WTC11 (cell line): ENCODE measurements around the gene LIMCH1. TPM values are rescaled to one million over a fixed set of nuclear protein-coding genes. Genes with fewer than 3 reads are reported as not detected.

ENCODE experiments used
- ATAC-seq: fragments of 200-7000 bp; cut with Tn5 transposase; 2 replicates; pipeline ENCODE4 v1.10.0; 2021; ENCODE audit warnings: mild to moderate bottlenecking, moderate library complexity
- CTCF ChIA-PET: fragments of 300-600 bp; sonication (Branson Sonifier 250); formaldehyde crosslinking; loops from one replicate; lab custom pipeline; 2021; ENCODE audit warnings: antibody characterized with exemption; lab: Charles Lee
- POLR2A ChIA-PET: fragments of 350-600 bp; sonication (Branson Sonifier 250); formaldehyde crosslinking; loops from one replicate; lab custom pipeline; 2021; ENCODE audit warnings: antibody characterized with exemption; lab: Charles Lee
- DNase-seq: peaks from one replicate; pipeline ENCODE4 v3.0.0; 2021; ENCODE audit warnings: low spot score
- H3K27ac Mint-ChIP-seq: 2 replicates; pipeline ENCODE4 v1.8.0; 2021; ENCODE audit warnings: mixed read lengths
- H3K27me3 Mint-ChIP-seq: 2 replicates; pipeline ENCODE4 v1.8.0; 2021; ENCODE audit warnings: low read depth, mild to moderate bottlenecking, moderate library complexity, mixed read lengths
- H3K36me3 Mint-ChIP-seq: 2 replicates; pipeline ENCODE4 v1.8.0; 2021; ENCODE audit warnings: mixed read lengths
- H3K4me1 Mint-ChIP-seq: 2 replicates; pipeline ENCODE4 v1.8.0; 2022; ENCODE audit warnings: mixed read lengths
- H3K4me3 Mint-ChIP-seq: 2 replicates; pipeline ENCODE4 v1.8.0; 2021; ENCODE audit warnings: mild to moderate bottlenecking, moderate library complexity, mixed read lengths
- H3K9me3 Mint-ChIP-seq: 2 replicates; pipeline ENCODE4 v1.8.0; 2021; ENCODE audit warnings: mixed read lengths
- CBFB ChIP-seq: sonication (generic); formaldehyde crosslinking; IDR thresholded peaks from 2 replicates; pipeline ENCODE4 v1.8.1; 2022; ENCODE audit warnings: mild to moderate bottlenecking, low read depth, missing genetic modification reagents
- CREM ChIP-seq: sonication (generic); formaldehyde crosslinking; IDR thresholded peaks from 2 replicates; pipeline ENCODE4 v1.8.1; 2022; ENCODE audit warnings: mild to moderate bottlenecking, missing genetic modification reagents, moderate library complexity
- ESRRA ChIP-seq: sonication (generic); formaldehyde crosslinking; IDR thresholded peaks from 2 replicates; pipeline ENCODE4 v1.8.1; 2022; ENCODE audit warnings: mild to moderate bottlenecking, missing genetic modification reagents, borderline replicate concordance
- GABPB1 ChIP-seq: sonication (generic); formaldehyde crosslinking; IDR thresholded peaks from 2 replicates; pipeline ENCODE4 v1.8.1; 2023; ENCODE audit warnings: mild to moderate bottlenecking, missing genetic modification reagents
- JAZF1 ChIP-seq: fragments of 250-450 bp; sonication (Bioruptor Pico); IDR thresholded peaks from 2 replicates; pipeline ENCODE4 v1.9.0; 2021; ENCODE audit warnings: moderate library complexity, mild to moderate bottlenecking, inconsistent platforms
- MXD4 ChIP-seq: fragments of 250-450 bp; sonication (Bioruptor Pico); IDR thresholded peaks from 2 replicates; pipeline ENCODE4 v1.8.0; 2021; ENCODE audit warnings: mild to moderate bottlenecking, moderate library complexity, borderline replicate concordance
- MYBL2 ChIP-seq: sonication (generic); formaldehyde crosslinking; IDR thresholded peaks from 2 replicates; pipeline ENCODE4 v1.8.1; 2023; ENCODE audit warnings: mild to moderate bottlenecking, moderate library complexity, missing genetic modification reagents
- NFE2L1 ChIP-seq: sonication (generic); formaldehyde crosslinking; IDR thresholded peaks from 2 replicates; pipeline ENCODE4 v1.8.1; 2023; ENCODE audit warnings: missing genetic modification reagents
- NR1H2 ChIP-seq: sonication (generic); formaldehyde crosslinking; IDR thresholded peaks from 2 replicates; pipeline ENCODE4 v1.9.0; 2021; ENCODE audit warnings: mild to moderate bottlenecking, moderate library complexity, missing genetic modification reagents
- NR3C1 ChIP-seq: sonication (generic); formaldehyde crosslinking; conservative IDR thresholded peaks from 2 replicates; pipeline ENCODE4 v1.8.1; 2023; ENCODE audit warnings: low read depth, mild to moderate bottlenecking, missing genetic modification reagents
- SMAD4 ChIP-seq: sonication (generic); formaldehyde crosslinking; IDR thresholded peaks from 2 replicates; pipeline ENCODE4 v1.8.0; 2022; ENCODE audit warnings: mild to moderate bottlenecking, missing genetic modification reagents
- SP1 ChIP-seq: sonication (generic); formaldehyde crosslinking; conservative IDR thresholded peaks from 2 replicates; pipeline ENCODE4 v1.8.1; 2022; ENCODE audit warnings: missing genetic modification reagents
- TCF7 ChIP-seq: sonication (generic); formaldehyde crosslinking; IDR thresholded peaks from 2 replicates; pipeline ENCODE4 v1.8.0; 2022; ENCODE audit warnings: mild to moderate bottlenecking, low read depth, missing genetic modification reagents, moderate library complexity
- TP53 ChIP-seq: sonication (generic); formaldehyde crosslinking; IDR thresholded peaks from 2 replicates; pipeline ENCODE4 v1.8.1; 2023; ENCODE audit warnings: mild to moderate bottlenecking, missing genetic modification reagents
- ZBTB21 ChIP-seq: sonication (generic); formaldehyde crosslinking; IDR thresholded peaks from 2 replicates; pipeline ENCODE4 v1.8.1; 2023; ENCODE audit warnings: mild to moderate bottlenecking, missing genetic modification reagents, borderline replicate concordance
- ZNF219 ChIP-seq: sonication (generic); formaldehyde crosslinking; IDR thresholded peaks from 2 replicates; pipeline ENCODE4 v1.8.0; 2023; ENCODE audit warnings: missing genetic modification reagents, mild to moderate bottlenecking, borderline replicate concordance
- ZNF263 ChIP-seq: sonication (generic); formaldehyde crosslinking; IDR thresholded peaks from 2 replicates; pipeline ENCODE4 v1.8.1; 2022; ENCODE audit warnings: low read depth, mild to moderate bottlenecking, moderate library complexity, missing genetic modification reagents
- ZNF317 ChIP-seq: sonication (generic); formaldehyde crosslinking; IDR thresholded peaks from 2 replicates; pipeline ENCODE4 v1.8.1; 2023; ENCODE audit warnings: low read depth, mild to moderate bottlenecking, moderate library complexity, missing genetic modification reagents, borderline replicate concordance
- total RNA-seq: library from RNA; stranded (reverse); gene quantifications from 3 replicates; pipeline ENCODE4 v1.2.3, GENCODE V29; 2021
- TF ChIP-seq, protein P1 (sequence below): fragments of 250-450 bp; sonication (Bioruptor Pico); IDR thresholded peaks from 2 replicates; pipeline ENCODE4 v2.1.2; 2022; ENCODE audit warnings: mild to moderate bottlenecking, moderate library complexity
- TF ChIP-seq, protein P2 (sequence below): fragments of 250-450 bp; sonication (Bioruptor Pico); IDR thresholded peaks from 2 replicates; pipeline ENCODE4 v1.9.0; 2021; ENCODE audit warnings: mild to moderate bottlenecking
- TF ChIP-seq, protein P3 (sequence below): sonication (generic); formaldehyde crosslinking; IDR thresholded peaks from 2 replicates; pipeline ENCODE4 v1.8.0; 2022; ENCODE audit warnings: missing genetic modification reagents
- TF ChIP-seq, protein P4 (sequence below): sonication (generic); formaldehyde crosslinking; IDR thresholded peaks from 2 replicates; pipeline ENCODE4 v1.8.1; 2023; ENCODE audit warnings: mild to moderate bottlenecking, missing genetic modification reagents, borderline replicate concordance
- TF ChIP-seq, protein P5 (sequence below): sonication (generic); formaldehyde crosslinking; IDR thresholded peaks from 2 replicates; pipeline ENCODE4 v1.8.1; 2023; ENCODE audit warnings: mild to moderate bottlenecking, missing genetic modification reagents, moderate library complexity

Gene LIMCH1
- total RNA-seq, 1 experiment from 2014 or later: 0.92 TPM

DNA sequence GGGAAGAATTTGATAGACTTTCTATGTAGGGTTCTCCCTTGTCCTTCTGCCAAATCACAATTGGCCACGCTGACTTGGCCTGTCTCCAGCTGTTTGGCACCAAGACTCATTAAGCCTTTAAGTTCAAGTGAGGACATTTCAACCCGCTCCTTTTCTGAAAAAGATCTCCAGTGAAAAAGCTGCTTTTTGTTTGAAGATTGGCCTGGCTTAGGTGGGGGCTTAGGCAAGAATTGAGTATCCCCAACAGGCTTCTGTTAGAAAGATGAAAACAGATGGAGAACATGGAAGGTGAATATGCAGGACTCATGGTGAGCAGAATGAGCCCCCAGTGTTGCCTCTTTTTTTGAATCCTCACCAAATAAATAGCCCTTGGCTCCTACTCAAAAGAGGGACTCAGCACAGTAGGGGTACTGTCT, 28.5 kb upstream of the LIMCH1 start (continued):
- TF ChIP-seq, protein P1, sequence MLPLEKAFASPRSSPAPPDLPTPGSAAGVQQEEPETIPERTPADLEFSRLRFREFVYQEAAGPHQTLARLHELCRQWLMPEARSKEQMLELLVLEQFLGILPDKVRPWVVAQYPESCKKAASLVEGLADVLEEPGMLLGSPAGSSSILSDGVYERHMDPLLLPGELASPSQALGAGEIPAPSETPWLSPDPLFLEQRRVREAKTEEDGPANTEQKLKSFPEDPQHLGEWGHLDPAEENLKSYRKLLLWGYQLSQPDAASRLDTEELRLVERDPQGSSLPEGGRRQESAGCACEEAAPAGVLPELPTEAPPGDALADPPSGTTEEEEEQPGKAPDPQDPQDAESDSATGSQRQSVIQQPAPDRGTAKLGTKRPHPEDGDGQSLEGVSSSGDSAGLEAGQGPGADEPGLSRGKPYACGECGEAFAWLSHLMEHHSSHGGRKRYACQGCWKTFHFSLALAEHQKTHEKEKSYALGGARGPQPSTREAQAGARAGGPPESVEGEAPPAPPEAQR (CRISPR knock-in tag): no peak
- TF ChIP-seq, protein P2, sequence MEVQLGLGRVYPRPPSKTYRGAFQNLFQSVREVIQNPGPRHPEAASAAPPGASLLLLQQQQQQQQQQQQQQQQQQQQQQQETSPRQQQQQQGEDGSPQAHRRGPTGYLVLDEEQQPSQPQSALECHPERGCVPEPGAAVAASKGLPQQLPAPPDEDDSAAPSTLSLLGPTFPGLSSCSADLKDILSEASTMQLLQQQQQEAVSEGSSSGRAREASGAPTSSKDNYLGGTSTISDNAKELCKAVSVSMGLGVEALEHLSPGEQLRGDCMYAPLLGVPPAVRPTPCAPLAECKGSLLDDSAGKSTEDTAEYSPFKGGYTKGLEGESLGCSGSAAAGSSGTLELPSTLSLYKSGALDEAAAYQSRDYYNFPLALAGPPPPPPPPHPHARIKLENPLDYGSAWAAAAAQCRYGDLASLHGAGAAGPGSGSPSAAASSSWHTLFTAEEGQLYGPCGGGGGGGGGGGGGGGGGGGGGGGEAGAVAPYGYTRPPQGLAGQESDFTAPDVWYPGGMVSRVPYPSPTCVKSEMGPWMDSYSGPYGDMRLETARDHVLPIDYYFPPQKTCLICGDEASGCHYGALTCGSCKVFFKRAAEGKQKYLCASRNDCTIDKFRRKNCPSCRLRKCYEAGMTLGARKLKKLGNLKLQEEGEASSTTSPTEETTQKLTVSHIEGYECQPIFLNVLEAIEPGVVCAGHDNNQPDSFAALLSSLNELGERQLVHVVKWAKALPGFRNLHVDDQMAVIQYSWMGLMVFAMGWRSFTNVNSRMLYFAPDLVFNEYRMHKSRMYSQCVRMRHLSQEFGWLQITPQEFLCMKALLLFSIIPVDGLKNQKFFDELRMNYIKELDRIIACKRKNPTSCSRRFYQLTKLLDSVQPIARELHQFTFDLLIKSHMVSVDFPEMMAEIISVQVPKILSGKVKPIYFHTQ (CRISPR knock-in tag): no peak
- no peak for TF ChIP-seq ZNF263 (CRISPR knock-in tag)

DNA sequence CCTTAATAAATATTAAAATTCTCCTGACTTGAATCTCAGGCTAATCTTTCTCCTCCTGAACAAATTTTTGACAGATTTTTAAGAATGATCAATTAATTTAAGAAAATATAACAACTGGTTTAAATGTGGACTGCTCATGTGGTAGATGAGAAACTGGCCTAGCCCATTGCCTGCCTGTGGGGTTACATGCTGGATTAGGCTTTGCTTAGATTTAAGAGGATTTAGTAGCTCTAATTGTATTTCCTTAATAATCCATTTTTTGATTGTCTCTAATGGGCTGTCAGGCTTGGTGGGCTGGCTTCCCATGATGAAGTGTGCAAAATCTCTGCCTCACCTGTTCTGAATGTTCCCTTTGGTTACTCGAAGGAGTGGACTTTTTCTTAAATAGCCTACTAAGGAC, 27.8 kb upstream of the LIMCH1 start:
- POLR2A ChIA-PET: no interaction called here
- no peaks in the 10 kb centered on the region for H3K4me1 Mint-ChIP-seq
- DNase-seq (no peak), ATAC-seq (no peak)
- no peaks in the 10 kb centered on the region; the same call in 1 of the 2 replicates for H3K27me3 Mint-ChIP-seq
- no peak overlapping the region for H3K4me3 Mint-ChIP-seq
- H3K36me3 Mint-ChIP-seq: no peaks in the 10 kb centered on the region
- H3K9me3 Mint-ChIP-seq: peaks cover 4% of the 10 kb centered on the region
- no peak for TF ChIP-seq MYBL2 (CRISPR knock-in tag)
- TF ChIP-seq ZNF317: no peak
- TF ChIP-seq, protein P3, sequence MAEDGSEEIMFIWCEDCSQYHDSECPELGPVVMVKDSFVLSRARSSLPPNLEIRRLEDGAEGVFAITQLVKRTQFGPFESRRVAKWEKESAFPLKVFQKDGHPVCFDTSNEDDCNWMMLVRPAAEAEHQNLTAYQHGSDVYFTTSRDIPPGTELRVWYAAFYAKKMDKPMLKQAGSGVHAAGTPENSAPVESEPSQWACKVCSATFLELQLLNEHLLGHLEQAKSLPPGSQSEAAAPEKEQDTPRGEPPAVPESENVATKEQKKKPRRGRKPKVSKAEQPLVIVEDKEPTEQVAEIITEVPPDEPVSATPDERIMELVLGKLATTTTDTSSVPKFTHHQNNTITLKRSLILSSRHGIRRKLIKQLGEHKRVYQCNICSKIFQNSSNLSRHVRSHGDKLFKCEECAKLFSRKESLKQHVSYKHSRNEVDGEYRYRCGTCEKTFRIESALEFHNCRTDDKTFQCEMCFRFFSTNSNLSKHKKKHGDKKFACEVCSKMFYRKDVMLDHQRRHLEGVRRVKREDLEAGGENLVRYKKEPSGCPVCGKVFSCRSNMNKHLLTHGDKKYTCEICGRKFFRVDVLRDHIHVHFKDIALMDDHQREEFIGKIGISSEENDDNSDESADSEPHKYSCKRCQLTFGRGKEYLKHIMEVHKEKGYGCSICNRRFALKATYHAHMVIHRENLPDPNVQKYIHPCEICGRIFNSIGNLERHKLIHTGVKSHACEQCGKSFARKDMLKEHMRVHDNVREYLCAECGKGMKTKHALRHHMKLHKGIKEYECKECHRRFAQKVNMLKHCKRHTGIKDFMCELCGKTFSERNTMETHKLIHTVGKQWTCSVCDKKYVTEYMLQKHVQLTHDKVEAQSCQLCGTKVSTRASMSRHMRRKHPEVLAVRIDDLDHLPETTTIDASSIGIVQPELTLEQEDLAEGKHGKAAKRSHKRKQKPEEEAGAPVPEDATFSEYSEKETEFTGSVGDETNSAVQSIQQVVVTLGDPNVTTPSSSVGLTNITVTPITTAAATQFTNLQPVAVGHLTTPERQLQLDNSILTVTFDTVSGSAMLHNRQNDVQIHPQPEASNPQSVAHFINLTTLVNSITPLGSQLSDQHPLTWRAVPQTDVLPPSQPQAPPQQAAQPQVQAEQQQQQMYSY: no peak
- TF ChIP-seq CREM (CRISPR knock-in tag): no peak
- no peak for TF ChIP-seq GABPB1 (CRISPR knock-in tag)
- TF ChIP-seq SP1: no peak
- no peak for TF ChIP-seq SMAD4
- no peak for TF ChIP-seq ZBTB21 (CRISPR knock-in tag)
- no peak overlapping the region for H3K27ac Mint-ChIP-seq
- CTCF ChIA-PET: no interaction called here

DNA sequence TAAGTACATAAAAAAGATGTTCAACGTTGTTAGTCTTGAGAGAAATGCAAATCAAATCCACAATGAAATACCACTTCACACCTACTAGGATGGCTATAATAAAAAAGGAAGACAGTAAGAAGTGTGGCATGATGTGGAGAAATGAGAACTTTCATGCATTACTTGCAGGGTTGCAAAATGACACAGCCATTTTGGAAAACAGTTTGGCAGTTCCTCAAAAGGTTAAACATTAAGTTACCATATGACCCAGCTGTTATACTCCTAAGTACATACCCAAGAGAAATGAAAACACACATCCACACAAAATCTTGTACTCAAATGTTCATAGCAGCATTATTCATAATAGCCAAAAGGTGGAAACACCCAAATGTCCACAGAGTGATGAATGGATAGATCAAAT, 25.8 kb upstream of the LIMCH1 start:
- ChIA-PET CTCF (no interaction called here), POLR2A (no interaction called here)
- Mint-ChIP-seq H3K4me3 (no peak overlapping the region), H3K4me1 (no peaks in the 10 kb centered on the region), H3K27ac (no peak overlapping the region), H3K27me3 (no peaks in the 10 kb centered on the region; the same call in 1 of the 2 replicates), H3K36me3 (no peaks in the 10 kb centered on the region), H3K9me3 (peaks cover 4% of the 10 kb centered on the region)
- no peak for DNase-seq
- ATAC-seq: no peak
- no peak for TF ChIP-seq NFE2L1
- TF ChIP-seq TP53 (CRISPR knock-in tag): no peak
- no peak for TF ChIP-seq TCF7 (CRISPR knock-in tag)
- no peak for TF ChIP-seq NR1H2 (CRISPR knock-in tag)
- TF ChIP-seq, protein P4, sequence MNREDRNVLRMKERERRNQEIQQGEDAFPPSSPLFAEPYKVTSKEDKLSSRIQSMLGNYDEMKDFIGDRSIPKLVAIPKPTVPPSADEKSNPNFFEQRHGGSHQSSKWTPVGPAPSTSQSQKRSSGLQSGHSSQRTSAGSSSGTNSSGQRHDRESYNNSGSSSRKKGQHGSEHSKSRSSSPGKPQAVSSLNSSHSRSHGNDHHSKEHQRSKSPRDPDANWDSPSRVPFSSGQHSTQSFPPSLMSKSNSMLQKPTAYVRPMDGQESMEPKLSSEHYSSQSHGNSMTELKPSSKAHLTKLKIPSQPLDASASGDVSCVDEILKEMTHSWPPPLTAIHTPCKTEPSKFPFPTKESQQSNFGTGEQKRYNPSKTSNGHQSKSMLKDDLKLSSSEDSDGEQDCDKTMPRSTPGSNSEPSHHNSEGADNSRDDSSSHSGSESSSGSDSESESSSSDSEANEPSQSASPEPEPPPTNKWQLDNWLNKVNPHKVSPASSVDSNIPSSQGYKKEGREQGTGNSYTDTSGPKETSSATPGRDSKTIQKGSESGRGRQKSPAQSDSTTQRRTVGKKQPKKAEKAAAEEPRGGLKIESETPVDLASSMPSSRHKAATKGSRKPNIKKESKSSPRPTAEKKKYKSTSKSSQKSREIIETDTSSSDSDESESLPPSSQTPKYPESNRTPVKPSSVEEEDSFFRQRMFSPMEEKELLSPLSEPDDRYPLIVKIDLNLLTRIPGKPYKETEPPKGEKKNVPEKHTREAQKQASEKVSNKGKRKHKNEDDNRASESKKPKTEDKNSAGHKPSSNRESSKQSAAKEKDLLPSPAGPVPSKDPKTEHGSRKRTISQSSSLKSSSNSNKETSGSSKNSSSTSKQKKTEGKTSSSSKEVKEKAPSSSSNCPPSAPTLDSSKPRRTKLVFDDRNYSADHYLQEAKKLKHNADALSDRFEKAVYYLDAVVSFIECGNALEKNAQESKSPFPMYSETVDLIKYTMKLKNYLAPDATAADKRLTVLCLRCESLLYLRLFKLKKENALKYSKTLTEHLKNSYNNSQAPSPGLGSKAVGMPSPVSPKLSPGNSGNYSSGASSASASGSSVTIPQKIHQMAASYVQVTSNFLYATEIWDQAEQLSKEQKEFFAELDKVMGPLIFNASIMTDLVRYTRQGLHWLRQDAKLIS: no peak
- TF ChIP-seq ESRRA (CRISPR knock-in tag): no peak
- TF ChIP-seq ZNF219: no peak
- no peak for TF ChIP-seq NR3C1 (CRISPR knock-in tag)
- no peak for TF ChIP-seq CBFB (CRISPR knock-in tag)
- no peak for TF ChIP-seq MXD4 (CRISPR knock-in tag)
- TF ChIP-seq CREM (CRISPR knock-in tag): no peak
- TF ChIP-seq, protein P5, sequence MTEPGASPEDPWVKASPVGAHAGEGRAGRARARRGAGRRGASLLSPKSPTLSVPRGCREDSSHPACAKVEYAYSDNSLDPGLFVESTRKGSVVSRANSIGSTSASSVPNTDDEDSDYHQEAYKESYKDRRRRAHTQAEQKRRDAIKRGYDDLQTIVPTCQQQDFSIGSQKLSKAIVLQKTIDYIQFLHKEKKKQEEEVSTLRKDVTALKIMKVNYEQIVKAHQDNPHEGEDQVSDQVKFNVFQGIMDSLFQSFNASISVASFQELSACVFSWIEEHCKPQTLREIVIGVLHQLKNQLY: no peak
- no peak for TF ChIP-seq ZBTB21 (CRISPR knock-in tag)
- no peak for TF ChIP-seq JAZF1 (CRISPR knock-in tag)
- TF ChIP-seq SMAD4: no peak
- no peak for TF ChIP-seq MYBL2 (CRISPR knock-in tag)
- no peak for TF ChIP-seq ZNF263 (CRISPR knock-in tag)
